ENCODE measurements around the gene POU4F2. TPM values are rescaled to one million over a fixed set of nuclear protein-coding genes. Genes with fewer than 3 reads are reported as not detected.

Gene POU4F2, protein sequence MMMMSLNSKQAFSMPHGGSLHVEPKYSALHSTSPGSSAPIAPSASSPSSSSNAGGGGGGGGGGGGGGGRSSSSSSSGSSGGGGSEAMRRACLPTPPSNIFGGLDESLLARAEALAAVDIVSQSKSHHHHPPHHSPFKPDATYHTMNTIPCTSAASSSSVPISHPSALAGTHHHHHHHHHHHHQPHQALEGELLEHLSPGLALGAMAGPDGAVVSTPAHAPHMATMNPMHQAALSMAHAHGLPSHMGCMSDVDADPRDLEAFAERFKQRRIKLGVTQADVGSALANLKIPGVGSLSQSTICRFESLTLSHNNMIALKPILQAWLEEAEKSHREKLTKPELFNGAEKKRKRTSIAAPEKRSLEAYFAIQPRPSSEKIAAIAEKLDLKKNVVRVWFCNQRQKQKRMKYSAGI
- not detected for total RNA-seq

DNA sequence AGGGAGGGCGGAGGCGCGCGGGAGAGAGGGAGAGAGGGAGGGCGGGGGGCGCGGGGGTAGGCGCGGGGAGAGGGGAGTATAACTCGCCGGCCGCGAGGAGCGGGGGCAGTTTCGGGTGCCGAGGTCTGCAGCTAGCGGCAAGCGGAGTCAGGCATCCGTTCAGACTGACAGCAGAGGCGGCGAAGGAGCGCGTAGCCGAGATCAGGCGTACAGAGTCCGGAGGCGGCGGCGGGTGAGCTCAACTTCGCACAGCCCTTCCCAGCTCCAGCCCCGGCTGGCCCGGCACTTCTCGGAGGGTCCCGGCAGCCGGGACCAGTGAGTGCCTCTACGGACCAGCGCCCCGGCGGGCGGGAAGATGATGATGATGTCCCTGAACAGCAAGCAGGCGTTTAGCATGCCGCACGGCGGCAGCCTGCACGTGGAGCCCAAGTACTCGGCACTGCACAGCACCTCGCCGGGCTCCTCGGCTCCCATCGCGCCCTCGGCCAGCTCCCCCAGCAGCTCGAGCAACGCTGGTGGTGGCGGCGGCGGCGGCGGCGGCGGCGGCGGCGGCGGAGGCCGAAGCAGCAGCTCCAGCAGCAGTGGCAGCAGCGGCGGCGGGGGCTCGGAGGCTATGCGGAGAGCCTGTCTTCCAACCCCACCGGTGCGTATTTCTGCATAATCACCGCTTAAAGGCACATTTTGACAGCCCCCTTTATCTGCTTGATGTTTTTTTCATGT lies at the start of gene POU4F2:
Gene POU4F2 (plus strand): TSS at position 108 of the 720 bp plus-strand sequence. CDS start 248 bp downstream, at position 356.
- DNase-seq (ENCODE audit: low spot score): no peak

DNA sequence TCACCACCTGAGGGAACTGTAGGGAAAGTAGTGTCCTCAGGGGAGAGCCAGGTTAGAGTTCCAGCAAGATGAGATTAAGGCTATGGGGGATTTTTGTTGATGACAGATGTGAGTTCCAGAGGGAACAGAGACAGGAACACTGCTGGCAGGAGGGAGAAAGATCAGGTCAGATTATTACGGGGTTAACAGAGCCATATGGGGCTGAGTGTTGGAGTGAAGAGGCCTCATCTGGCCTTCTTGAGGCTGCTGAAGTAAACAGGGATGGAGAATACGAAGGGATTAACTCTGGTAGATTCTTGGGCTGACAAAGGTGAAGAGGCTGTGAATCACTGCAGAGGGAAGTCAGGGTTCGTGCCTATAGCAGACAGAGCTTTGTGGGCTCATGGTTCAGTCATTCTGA lies 47.9 kb upstream of the POU4F2 start:
- DNase-seq (ENCODE audit: low spot score): no peak

DNA sequence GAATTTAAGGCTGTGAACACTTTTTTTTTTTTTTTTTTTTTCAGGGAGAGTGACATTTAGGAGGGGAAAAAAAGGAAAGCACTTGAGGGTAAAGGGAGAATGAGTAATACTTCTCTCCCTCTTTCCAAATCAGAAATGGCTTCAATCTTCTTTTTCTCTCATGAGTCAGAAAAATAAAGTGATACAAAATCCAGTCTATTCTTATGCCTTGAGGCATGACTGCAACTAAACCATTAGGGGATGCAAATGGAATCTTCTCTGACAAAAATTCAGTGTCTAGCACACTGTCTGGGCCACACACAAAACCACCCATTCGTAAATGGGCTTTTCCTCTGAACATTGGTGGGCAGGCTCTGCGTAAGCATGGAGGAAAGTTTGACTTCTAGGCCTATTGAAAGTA lies 46.7 kb upstream of the POU4F2 start:
- no peak for DNase-seq (ENCODE audit: low spot score)

DNA sequence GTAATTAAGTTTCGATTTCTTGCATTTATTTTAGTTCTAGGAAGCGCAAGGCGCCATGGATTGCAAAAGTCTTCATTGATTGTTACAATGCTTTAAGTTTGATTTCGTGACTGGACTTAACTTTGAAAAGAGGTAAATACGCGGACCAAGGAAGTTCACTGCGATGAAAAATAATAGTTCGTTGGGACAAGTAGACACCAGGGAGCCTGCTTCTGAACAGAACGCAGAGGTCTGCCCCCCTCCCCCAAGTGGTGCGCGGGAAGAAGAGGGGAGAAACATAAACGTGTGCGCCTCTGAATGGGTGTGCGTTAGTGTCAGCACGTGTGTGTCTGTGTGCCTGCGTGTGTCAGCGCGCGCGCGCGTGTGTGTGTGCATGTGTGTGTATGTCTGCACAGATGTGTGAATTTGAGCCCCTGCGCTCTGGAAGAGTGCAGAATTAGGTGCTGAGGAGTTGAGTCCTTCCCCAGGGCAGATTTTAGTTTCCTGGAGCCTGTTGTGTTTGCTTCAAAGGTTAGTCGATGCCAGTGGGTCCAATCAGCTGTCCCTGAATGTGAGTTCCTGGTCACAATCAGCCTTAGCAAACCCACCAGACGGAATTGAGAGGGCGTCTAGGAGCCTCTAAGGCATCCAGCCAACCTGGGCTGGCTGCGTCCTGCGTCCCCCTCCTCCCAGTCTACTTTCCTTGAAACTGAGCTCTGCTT lies 5.8 kb upstream of the POU4F2 start:
- DNase-seq (ENCODE audit: low spot score): no peak

DNA sequence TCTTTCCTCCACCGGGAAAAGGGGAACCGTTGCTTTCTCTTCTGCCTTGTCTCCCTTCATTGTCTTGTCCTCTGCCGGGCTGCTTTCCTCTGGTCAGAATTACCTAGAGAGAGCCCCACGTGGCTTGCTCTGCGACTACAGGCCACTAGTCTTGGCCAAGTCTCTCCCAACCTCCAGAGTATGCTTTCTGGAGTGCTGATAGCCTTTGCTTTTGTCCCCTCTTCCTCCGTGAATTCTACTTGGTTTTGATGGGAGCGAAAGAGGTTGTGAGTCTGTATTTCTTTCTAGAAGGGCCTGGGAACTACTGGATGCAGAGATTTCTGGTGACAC lies 5.3 kb upstream of the POU4F2 start:
- no peak for DNase-seq (ENCODE audit: low spot score)

DNA sequence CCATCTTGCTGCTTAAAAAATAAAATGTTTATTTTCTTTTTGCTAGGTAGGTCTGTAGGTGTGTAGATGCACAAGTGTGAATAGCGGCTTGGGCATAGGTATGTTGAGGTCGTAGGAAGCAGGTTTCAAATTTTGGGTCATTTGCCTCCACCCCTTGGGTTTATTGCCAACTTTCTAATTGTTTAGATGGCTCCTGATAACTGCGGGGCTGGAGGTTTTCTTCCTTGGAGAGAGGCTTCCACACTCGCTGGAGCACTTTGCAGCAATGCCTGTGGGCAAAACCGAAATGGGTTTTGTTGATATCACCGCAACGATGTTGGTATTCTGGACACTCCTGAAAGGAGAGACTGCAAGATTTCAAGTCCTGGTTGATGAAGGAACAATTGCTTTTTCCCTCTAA lies 3.9 kb upstream of the POU4F2 start:
- DNase-seq (ENCODE audit: low spot score): no peak

DNA sequence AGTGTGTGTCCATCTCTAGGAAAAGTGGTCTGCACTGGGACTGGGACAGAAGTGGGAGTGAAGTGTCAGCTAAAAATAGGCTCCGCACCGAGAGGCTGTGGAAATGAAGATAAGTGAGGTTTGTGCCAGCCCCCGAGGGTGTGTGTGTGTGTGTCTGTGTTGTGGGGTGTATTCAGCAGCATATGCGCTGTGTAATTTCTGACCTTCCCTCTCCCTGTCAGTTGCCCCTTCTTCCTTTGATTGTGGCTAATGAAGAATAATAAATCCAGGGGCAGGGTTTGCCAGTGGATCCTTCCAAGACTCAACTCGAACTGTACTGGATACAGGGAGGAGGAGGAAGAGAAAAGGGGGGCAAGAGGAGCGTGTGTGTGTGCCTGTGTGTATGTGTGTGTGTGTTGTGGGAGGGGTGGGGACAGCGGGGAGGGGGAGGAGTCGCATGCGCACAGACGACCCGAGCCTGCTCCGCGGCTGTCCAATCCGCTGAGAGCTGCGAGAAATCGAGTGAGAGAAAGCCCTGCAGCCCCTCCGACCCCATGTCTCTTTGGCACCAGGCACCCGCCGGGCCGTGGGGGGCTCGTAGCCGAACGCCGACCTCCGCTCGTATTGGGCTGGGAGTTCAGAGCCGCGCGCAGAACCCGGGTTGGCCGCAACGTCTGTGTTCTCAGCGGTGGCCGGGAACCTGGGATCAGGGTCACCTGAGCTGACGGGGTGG lies 916 bp upstream of the POU4F2 start:
- DNase-seq (ENCODE audit: low spot score): no peak

DNA sequence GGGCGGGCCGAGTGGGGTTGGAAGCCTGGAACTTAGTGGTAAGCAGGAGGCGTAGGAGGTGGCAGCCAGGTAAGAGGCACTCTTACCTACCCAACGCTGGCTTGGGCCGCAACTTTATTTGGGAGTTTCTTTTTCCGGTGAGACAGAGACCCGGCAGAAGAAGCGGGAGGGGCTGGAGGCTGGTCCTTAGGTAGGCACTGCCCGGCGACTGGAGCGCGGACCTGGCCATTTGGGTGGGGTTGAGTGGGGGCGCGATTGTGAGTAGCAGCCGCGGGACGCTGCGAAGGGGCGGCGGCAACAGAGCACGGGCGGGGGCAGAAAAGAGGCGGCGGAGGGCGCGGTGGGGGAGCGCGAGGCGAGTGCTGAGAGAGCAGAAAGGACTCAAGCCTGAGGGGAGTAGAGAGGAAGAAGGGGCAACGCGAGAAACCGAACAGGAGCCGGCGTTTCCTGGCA lies 334 bp upstream of the POU4F2 start:
- DNase-seq (ENCODE audit: low spot score): no peak

DNA sequence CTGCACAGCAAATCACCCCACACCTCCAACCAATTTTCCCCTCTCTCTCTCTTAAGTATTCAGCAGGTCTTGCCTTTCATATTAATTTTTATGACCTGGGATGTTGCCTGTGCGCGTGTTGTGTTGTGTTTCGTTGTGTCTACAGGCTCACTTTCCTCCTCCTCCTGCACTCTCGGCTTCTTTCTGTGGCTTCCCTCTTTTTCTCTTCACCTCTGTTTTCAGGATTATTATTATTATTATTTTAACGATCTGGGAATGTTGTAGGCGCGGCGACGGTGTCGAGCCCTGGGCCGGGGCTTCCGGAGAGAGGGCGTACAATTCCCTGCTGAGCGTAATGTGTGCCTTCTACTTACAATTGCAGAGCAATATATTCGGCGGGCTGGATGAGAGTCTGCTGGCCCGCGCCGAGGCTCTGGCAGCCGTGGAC lies 826 bp downstream of the POU4F2 start:
- DNase-seq (ENCODE audit: low spot score): no peak

DNA sequence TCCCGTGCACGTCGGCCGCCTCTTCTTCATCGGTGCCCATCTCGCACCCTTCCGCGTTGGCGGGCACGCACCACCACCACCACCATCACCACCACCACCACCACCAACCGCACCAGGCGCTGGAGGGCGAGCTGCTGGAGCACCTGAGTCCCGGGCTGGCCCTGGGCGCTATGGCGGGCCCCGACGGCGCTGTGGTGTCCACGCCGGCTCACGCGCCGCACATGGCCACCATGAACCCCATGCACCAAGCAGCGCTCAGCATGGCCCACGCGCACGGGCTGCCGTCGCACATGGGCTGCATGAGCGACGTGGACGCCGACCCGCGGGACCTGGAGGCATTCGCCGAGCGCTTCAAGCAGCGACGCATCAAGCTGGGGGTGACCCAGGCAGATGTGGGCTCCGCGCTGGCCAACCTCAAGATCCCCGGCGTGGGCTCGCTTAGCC lies 1.4 kb downstream of the POU4F2 start:
- DNase-seq (ENCODE audit: low spot score): no peak

DNA sequence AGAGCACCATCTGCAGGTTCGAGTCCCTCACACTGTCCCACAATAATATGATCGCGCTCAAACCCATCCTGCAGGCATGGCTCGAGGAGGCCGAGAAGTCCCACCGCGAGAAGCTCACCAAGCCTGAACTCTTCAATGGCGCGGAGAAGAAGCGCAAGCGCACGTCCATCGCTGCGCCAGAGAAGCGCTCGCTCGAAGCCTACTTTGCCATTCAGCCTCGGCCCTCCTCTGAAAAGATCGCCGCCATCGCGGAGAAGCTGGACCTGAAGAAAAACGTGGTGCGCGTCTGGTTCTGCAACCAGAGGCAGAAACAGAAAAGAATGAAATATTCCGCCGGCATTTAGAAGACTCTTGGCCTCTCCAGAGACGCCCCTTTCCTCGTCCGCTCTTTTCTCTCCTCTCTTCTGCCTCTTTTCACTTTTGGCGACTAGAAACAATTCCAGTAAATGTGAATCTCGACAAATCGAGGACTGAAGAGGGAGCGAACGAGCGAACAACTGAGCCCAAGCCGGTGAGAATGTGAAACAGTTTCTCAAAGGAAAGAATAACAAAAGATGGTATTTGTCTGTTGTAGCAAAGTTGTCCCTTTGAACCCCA lies 1.9 kb downstream of the POU4F2 start:
- DNase-seq (ENCODE audit: low spot score): no peak

DNA sequence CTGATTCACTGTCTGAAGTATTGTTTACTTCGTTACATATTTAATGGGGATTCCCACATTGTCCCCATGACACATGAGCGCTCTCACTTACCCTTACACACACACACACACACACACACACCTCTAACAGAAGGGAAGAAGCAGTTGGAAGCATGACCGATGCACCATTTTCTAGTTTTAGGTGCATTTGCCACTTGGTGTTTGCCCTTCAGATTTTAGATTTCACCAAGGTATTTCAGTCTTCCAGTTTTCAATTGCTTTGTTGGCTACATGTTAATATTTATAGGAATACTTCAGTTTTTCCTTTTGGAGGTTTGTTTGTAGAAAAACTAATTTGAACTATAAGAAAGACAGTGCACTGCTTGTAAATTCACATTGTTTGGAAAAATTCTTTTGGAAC lies 3.1 kb downstream of the POU4F2 start:
- DNase-seq (ENCODE audit: low spot score): no peak

DNA sequence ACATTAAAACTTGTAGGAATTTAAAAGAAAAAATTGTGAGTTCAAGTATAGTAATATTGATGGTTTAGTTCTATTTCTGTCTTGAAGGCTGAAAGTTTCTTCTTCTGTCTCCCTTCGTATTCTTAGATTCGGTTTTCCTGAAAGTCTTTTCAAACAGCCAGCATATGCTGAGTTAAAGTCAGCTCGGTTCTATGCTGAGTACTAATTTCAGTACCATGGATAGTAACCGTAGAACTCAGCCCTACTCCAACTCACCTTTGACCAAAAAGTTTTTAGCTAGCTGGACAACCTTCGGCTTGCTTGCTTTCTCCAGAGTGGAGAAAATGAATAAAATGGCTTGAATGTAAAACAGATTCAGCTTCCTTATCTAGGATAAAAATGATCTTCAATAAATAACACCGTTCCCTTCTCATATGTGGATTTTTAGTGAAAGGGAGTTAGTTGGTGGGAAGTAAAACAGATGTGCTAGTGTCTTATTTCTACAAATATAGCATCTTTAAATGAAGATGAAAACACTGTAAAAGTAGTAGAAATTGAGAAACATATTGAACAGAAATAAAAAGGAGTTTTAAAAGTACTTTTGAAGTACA lies 5.2 kb downstream of the POU4F2 start:
- DNase-seq (ENCODE audit: low spot score): no peak

DNA sequence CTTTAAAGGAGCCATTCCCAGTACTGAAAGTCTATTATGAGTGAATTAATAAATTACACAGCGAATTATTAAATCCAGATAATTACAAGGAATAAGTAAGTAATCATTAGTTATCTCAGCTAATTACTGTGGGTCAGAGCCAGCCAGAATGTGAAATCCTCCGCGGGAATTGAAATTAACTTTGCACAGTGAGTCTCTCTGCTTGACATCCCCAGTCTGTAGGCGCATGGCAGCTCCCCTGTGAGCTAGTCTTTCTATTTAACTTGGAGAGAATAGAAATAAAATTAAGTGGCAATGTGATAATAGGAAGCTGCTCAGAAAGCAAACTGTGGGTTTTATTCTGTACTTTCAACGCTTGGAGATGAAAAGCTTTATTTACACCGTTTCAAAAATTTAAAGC lies 7.2 kb downstream of the POU4F2 start:
- DNase-seq (ENCODE audit: low spot score): no peak

DNA sequence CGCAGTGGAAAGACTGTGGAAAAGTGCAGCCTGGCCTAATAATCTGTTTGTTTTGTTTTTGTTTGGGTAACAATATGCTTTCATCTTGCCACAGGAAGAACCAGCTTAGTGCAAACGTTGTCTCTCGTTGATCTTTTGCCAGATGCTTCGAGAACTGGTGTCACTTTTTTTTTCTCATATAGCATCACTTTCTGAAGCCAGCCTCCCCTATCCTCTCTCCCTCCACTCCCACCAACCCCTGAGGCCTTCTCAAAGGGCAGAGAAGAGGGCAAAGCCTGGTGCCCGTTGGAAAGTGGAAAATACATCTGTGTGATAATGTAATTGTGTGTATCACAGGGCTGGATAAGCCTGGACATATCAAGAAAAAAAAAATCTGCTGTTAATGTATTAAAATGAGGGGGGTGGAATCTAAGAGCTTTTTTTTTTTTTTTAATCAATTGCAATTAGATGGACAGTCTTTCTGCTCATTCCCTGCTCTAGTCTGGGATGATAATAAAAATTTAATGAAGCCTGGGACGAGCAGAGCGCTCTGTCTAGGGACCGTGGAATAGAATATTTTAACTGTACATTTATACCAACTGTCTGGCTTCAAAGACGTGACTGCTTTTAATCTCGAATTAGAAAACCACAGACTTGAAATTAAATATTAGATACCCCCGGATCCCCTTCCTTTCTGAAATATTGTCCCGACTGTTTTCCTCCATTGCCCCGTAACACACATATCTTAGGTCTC lies 8.1 kb downstream of the POU4F2 start:
- no peak for DNase-seq (ENCODE audit: low spot score)

DNA sequence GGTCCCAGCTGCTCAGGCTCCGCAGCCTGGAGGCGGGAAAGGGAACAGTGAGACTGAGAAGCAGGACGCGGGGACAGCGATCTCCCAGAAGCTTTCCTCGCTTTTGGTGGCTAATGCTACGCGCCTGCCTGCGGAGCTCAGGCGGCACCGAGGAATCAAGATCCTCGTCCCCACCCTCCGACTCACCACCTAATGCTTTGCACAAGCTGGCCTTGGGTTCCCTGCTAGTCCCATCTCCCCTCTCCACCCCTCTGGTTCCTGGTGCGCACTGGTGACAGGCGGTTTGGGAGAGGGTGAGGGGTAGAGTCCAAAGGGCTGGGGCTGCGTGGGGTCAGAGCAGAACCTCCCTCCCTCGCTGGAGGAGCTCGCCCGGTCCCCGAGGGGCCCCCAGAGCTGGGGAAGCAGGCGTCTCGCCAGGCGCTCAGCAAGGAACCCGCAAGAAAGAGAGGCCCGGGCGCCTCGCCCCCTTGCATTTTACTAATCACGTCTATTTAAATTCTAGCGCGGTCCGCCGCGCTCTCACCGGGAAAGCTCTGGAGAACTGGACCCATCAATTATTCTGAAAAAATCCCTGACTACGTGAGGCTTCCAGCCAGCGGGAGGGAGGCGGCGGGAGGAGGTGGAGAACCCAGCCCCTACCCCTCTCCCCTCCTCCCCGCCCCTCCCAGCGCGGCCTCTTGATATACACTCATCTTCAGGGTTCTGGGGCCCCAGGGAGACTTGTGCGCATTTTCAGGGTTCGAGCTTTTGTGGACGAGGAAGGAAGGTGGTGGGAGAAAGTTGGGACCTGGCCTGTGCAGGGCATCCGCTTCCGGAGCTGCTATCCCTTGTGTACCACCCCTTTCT lies 9.1 kb downstream of the POU4F2 start:
- DNase-seq (ENCODE audit: low spot score): no peak

DNA sequence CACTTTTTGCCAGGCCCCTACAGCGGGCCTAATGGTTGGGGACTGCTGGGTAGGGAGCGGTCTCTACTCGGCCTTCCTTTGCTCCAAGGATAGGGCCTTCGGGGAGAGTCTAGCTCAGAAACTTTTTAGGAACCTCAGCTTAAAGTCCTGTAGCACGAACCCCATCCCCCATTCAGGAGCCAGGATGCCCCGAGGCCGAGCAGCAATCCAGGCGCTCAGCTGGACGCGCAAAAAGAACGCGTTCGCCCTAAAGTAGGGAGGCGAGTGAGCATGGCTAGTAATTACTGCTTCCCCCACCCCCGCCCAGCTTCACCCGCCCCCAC lies 9.7 kb downstream of the POU4F2 start:
- no peak for DNase-seq (ENCODE audit: low spot score)

DNA sequence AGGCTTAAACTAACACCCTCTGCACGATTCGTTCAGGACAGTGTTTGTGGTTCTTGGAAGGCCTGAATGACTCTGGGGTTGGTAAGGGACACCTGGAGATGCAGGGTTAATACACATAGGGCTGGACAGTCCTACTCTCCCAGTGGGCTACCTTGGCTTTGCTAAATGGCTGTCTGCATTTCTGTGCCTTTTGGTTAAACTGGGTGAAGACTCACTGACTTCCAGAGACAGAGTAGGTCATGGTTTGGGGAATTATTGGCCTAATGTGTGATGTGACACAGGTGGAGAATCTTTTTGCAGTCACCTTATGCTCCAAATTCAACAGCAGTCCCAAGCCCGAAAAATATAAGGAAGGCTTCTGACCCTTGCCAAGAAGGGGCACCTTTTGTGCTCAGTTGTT lies 10.5 kb downstream of the POU4F2 start:
- DNase-seq (ENCODE audit: low spot score): no peak

DNA sequence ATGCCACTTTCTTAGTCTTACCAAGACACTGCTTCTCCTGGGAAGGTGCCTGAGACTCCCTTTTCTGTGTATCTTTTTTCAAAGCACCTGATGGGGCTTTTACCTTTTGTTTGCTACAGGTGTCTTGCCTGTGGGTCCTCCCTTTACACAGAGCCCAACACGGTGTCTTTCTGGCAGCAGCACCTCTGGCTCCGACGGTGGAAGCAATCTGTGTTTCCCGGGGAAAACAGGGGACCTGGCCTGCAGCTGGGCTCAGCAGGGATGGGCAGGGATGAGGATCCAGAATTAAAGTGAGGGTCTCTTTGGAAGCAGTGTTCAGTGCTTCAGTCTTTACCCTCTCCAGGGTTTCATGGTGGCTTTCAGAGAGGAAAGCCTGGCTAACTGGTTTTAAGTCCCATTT lies 11.3 kb downstream of the POU4F2 start:
- no peak for DNase-seq (ENCODE audit: low spot score)
